ENCODE measurements around the gene FKBP7. TPM values are rescaled to one million over a fixed set of nuclear protein-coding genes. Genes with fewer than 3 reads are reported as not detected.

The FKBP7 gene
- total RNA-seq, 1 experiment from 2014 or later = 8.4 TPM

DNA sequence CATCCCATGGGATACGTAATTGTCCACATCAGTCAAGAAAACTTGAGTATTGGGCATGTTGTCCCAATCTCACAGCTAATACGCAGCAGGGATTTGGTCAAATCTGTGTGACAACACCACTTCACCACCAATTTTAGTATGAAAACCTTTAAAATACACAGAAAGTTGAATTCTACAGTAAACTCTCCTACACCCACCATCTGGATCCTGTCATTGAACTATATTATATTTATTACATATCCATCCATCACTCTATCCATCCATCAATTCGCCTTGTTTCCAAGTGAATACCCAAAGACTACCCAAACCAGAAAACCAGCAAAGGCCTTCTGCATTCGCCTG lies 846 bp upstream of the FKBP7 start:
- Mint-ChIP-seq H3K9me3 (ENCODE audit: unreplicated experiment) (no peaks in the 10 kb centered on the region), H3K4me3 (ENCODE audit: unreplicated experiment) (peak overlapping the region; percentile 96), H3K36me3 (ENCODE audit: insufficient read depth, unreplicated experiment) (peaks cover 9% of the 10 kb centered on the region), H3K27me3 (ENCODE audit: insufficient read depth, unreplicated experiment) (no peaks in the 10 kb centered on the region), H3K4me1 (ENCODE audit: insufficient read depth, unreplicated experiment) (peaks cover 19% of the 10 kb centered on the region), H3K27ac (ENCODE audit: low read depth, unreplicated experiment) (peak overlapping the region; percentile 99)
- TF ChIP-seq, protein P1, sequence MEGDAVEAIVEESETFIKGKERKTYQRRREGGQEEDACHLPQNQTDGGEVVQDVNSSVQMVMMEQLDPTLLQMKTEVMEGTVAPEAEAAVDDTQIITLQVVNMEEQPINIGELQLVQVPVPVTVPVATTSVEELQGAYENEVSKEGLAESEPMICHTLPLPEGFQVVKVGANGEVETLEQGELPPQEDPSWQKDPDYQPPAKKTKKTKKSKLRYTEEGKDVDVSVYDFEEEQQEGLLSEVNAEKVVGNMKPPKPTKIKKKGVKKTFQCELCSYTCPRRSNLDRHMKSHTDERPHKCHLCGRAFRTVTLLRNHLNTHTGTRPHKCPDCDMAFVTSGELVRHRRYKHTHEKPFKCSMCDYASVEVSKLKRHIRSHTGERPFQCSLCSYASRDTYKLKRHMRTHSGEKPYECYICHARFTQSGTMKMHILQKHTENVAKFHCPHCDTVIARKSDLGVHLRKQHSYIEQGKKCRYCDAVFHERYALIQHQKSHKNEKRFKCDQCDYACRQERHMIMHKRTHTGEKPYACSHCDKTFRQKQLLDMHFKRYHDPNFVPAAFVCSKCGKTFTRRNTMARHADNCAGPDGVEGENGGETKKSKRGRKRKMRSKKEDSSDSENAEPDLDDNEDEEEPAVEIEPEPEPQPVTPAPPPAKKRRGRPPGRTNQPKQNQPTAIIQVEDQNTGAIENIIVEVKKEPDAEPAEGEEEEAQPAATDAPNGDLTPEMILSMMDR (IDR thresholded peaks at IDR 0.05; ENCODE audit: unreplicated experiment) = no peak
- CTCF ChIA-PET = interaction anchor here (0.6 to 1.4 kb wide), 5 partner anchors 11 to 151 kb away, joined by 3 to 6 read pairs (median 5); no protein-coding TSS in a partner anchor
- intact Hi-C loops (cut with micrococcal nuclease) = loop anchor here (1.0 kb wide), 1 partner anchor 28 kb away; the partner anchor contains the start of genes PJVK and PRKRA
- POLR2A ChIA-PET = interaction anchor here (0.6 to 4.6 kb wide), 10 partner anchors 10 to 284 kb away, joined by 3 to 76 read pairs (median 4); partner anchors contain the start of genes PJVK and PRKRA
- DNase-seq (ENCODE audit: unreplicated experiment) = no peak
- no TSS peak for BruUV-seq (replicated peaks)

DNA sequence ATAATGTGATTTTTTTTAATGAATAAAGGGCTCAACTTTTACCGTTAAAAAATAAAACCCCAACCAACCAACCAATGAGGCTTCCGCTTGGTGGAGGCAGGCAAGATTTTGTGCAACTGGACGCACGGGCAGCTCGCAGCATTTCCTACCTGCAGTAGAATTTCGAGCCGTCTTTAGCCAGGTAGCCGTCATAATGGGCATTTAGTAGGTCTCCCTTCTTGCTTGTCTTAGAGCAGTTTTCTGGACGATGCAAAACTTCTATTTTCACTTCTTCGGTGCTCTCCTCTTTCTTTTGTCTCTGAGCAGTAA lies 316 bp downstream of the FKBP7 start:
- TF ChIP-seq, protein P1 (IDR thresholded peaks at IDR 0.05; ENCODE audit: unreplicated experiment) = no peak
- BruUV-seq (replicated peaks) = TSS peak; percentile 65
- POLR2A ChIA-PET = interaction anchor here (0.7 to 4.4 kb wide), 2 partner anchors 27 to 58 kb away, joined by 4 to 27 read pairs; partner anchors contain the start of genes PJVK and PRKRA

DNA sequence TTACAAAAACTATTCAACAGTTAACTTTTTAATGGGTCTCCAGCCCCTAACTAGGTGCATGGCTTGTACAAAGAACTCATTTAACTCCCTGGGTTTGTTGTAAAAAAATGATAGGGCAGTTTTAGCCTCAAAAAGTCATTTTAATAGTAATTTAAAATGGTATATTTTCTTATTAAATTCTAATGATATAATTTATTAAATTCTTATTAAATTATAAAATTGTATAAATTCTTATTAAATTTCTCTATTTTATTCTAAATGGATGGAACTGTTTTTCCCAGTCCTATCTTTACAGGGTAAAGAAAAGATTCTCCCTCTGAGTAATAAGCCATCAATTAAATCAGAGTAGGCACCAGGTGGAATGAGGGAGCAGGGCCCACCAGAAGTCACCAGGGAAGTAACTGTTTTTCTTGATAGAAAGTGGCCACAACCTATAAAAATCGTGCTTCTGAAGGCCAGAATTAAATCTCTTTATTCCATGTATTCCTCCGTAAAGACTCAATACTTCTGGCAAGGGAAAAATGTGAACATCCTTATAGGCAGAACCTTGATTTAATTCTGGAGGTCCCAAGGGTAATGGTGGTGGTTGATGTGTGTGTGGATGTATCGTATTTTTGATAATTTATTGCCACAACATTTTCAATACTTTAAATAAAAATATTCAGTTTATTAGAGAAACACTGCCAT lies 814 bp downstream of the FKBP7 start:
- no peaks in the 10 kb centered on the region for H3K27me3 Mint-ChIP-seq (ENCODE audit: insufficient read depth, unreplicated experiment)
- H3K4me3 Mint-ChIP-seq (ENCODE audit: unreplicated experiment) = peak overlapping the region; percentile 96
- peaks cover 9% of the 10 kb centered on the region for H3K36me3 Mint-ChIP-seq (ENCODE audit: insufficient read depth, unreplicated experiment)
- no peaks in the 10 kb centered on the region for H3K9me3 Mint-ChIP-seq (ENCODE audit: unreplicated experiment)
- ChIA-PET CTCF (interaction anchor here (1.0 kb wide), 1 partner anchor 46 kb away, joined by 4 read pairs; no protein-coding TSS in a partner anchor), POLR2A (interaction anchor here (0.7 to 4.4 kb wide), 2 partner anchors 27 to 58 kb away, joined by 4 to 27 read pairs; partner anchors contain the start of genes PJVK and PRKRA)
- H3K4me1 Mint-ChIP-seq (ENCODE audit: insufficient read depth, unreplicated experiment) = peaks cover 16% of the 10 kb centered on the region
- peak overlapping the region; percentile 99 for H3K27ac Mint-ChIP-seq (ENCODE audit: low read depth, unreplicated experiment)
- TF ChIP-seq, protein P1 (IDR thresholded peaks at IDR 0.05; ENCODE audit: unreplicated experiment) = no peak
- DNase-seq (ENCODE audit: unreplicated experiment) = no peak
- intact Hi-C loops (cut with micrococcal nuclease) = no loop called here
- BruUV-seq (replicated peaks) = no TSS peak

More for the DNA sequence above, 316 bp downstream of the FKBP7 start:
- H3K9me3 Mint-ChIP-seq (ENCODE audit: unreplicated experiment) = no peaks in the 10 kb centered on the region
- CTCF ChIA-PET = interaction anchor here (1.0 kb wide), 1 partner anchor 46 kb away, joined by 4 read pairs; no protein-coding TSS in a partner anchor
- H3K4me1 Mint-ChIP-seq (ENCODE audit: insufficient read depth, unreplicated experiment) = peaks cover 19% of the 10 kb centered on the region
- peak overlapping the region; percentile 96 for H3K4me3 Mint-ChIP-seq (ENCODE audit: unreplicated experiment)
- no peak for DNase-seq (ENCODE audit: unreplicated experiment)
- no peaks in the 10 kb centered on the region for H3K27me3 Mint-ChIP-seq (ENCODE audit: insufficient read depth, unreplicated experiment)
- H3K27ac Mint-ChIP-seq (ENCODE audit: low read depth, unreplicated experiment) = peak overlapping the region; percentile 99
- H3K36me3 Mint-ChIP-seq (ENCODE audit: insufficient read depth, unreplicated experiment) = peaks cover 9% of the 10 kb centered on the region
- intact Hi-C loops (cut with micrococcal nuclease) = no loop called here

DNA sequence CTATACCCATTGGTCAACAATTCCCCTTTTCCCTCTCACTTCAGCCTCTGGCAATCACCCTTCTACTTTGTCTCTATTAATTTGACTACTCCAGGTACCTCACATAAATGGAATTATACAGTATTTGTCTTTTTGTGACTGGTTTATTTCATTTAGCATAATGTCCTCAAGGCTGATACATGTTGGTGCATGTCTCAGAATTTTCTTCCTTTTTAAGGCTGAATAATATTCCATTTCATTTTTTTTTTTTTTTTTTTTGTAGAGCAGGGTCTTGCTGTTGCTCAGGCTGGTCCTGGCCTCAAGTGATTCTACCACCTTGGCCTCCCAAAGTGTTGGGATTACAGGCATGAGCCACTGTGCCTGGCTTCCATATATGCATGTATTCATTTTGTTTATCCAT lies 1.9 kb downstream of the FKBP7 start:
- CTCF ChIA-PET = no interaction called here
- Mint-ChIP-seq H3K27me3 (ENCODE audit: insufficient read depth, unreplicated experiment) (no peaks in the 10 kb centered on the region), H3K9me3 (ENCODE audit: unreplicated experiment) (no peaks in the 10 kb centered on the region), H3K4me1 (ENCODE audit: insufficient read depth, unreplicated experiment) (peaks cover 7% of the 10 kb centered on the region), H3K27ac (ENCODE audit: low read depth, unreplicated experiment) (no peak overlapping the region), H3K36me3 (ENCODE audit: insufficient read depth, unreplicated experiment) (peaks cover 8% of the 10 kb centered on the region), H3K4me3 (ENCODE audit: unreplicated experiment) (no peak overlapping the region)
- TF ChIP-seq, protein P1 (IDR thresholded peaks at IDR 0.05; ENCODE audit: unreplicated experiment) = no peak
- DNase-seq (ENCODE audit: unreplicated experiment) = no peak
- no TSS peak for BruUV-seq (replicated peaks)
- POLR2A ChIA-PET = interaction anchor here (4.4 kb wide), 1 partner anchor 26 kb away, joined by 27 read pairs; the partner anchor contains the start of genes PJVK and PRKRA
- intact Hi-C loops (cut with micrococcal nuclease) = no loop called here
